KBM-7 (cell line): ENCODE results near the gene C1orf167.
A peak's percentile ranks its signal among the peaks of the same experiment; 100 is the strongest.
"Not testable (repeated sequence)": the region's sequence is repeated elsewhere in the genome, so short reads cannot be mapped to it uniquely, and the experiment has no call there.

ENCODE experiments used
- DNase-seq: peaks from one replicate; pipeline ENCODE4 v3.0.0-alpha.2; 2015
- in situ Hi-C: fragments of 300-500 bp; cut with MboI; formaldehyde crosslinking; loops from 2 replicates; pipeline ENCODE4 v1.14.3; 2020; ENCODE audit warnings: low sequenced_read_pairs, low pct_unique_long_range_greater_than_20kb, mixed read lengths

C1orf167 gene

DNA sequence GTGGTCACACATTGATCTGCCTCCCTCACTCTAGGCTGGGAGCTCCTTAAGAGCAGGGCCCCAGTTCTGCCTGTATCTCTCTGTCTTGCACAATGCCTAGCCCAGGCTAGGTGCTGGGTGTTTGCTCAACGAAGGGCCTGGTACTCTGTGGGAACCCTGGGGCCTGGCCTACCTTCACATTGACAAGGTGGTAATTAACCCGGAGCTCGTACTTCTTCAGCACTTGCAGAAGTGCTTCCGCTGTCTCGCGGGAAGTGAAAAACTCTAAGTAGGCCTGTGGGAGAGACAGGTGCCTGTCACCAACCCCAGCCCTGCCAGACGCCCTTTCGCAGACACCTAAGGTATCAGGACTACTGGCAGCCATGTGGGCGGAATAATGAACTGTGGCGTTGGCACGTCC lies 30.1 kb downstream of the C1orf167 start:
- in situ Hi-C loops = no loop called here
- DNase-seq = no peak

GRCh38 chr1:11793819-11794218 lies 31.8 kb downstream of the C1orf167 start:
- in situ Hi-C loops = no loop called here
- no peak for DNase-seq

DNA sequence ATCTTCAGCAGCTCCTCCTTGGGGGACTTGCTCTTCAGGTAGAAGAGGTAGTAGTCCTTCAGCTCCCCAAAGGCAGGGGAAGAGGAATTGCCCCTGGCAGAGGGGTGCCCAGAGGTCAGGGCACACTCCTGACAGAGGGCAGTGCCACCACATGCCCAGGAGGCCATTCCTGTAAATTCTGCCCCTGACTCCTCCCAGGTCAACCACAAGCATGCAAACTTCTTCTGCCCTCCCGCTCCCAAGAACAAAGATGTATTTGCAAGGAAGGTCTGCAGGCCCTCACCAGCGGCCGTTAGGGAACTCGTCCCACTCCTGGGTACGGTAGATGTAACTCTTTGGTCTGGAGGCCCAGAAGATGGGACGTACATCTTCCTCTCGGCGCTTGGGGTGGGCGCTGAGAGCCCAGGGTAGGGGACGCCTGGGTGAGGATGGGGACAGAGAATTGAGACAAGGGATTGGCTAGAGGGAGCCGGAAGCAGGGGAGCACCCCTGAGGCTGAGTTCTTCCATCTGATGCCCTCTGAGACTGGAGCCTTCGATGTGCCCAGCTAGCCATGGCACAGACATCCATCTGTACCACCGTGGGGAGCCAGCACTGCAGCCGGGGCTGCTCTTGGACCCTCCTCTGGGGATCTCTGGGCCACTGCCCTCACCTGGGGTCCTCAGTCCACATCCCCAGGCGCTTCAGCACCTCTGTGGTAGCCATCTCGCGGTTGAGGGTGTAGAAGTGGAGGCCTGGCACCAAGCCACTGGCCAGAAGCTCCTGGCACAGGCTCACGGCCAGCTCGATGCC lies 32.6 kb downstream of the C1orf167 start:
- no peak for DNase-seq
- in situ Hi-C loops = no loop called here

GRCh38 chr1:11795238-11795890 lies 33.4 kb downstream of the C1orf167 start:
- DNase-seq = no peak
- in situ Hi-C loops = no loop called here

GRCh38 chr1:11796036-11796828 lies 34.2 kb downstream of the C1orf167 start:
- in situ Hi-C loops = no loop called here
- no peak for DNase-seq

DNA sequence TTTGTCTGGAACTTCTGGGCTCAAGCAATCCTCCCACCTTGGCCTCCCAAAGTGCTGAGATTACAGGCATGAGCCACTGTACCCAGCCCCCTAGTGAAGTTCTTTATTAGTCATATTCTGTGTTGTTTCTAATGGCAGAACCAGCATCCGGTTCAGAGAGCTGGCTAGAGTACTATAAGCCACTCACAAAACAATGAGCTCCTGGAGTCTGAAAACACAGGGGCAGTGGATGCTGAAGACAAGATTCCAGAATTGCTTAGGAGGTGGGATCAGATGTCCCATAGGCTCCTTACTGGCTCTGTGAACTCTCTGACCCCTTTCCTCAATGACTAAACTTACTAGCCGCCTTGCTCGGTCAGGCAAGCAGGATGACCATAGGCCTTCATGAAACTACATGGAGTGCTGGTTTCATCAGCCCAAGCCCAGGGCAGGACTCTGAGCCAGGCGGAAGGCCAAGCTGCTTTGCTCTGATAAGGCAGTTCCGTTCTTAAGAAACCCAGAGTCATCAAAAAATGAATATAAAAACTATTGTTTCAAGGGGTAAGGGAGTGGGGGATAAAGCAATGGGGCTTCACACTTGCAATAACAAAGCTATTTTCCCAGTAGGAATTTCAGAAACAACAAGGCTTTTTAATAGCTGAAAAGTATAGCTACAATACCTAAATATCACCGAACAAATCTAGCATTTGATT lies 35.7 kb downstream of the C1orf167 start:
- in situ Hi-C loops = no loop called here
- no peak for DNase-seq

DNA sequence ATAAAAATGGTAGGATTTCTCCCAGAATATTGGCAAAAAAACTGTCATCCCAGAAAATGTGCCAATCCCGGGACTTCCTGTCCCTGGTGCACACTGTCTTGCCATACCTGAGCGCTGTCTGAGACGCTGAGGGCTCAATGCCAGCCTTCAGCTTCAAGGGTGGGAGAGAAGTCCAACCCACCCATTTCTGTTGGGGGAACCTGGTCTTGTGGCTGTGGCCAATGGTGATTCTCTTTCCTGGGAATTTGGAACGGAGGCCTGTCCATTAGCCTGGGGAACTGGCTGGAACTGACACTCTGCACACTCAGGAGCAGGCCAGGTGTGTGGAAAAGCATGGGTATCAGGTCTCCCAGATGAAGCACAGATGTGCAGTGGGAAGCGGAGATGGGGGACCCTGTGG lies 37.1 kb downstream of the C1orf167 start:
- no peak for DNase-seq
- in situ Hi-C loops = no loop called here

GRCh38 chr1:11799896-11800295 lies 37.9 kb downstream of the C1orf167 start:
- DNase-seq = no peak
- in situ Hi-C loops = no loop called here

DNA sequence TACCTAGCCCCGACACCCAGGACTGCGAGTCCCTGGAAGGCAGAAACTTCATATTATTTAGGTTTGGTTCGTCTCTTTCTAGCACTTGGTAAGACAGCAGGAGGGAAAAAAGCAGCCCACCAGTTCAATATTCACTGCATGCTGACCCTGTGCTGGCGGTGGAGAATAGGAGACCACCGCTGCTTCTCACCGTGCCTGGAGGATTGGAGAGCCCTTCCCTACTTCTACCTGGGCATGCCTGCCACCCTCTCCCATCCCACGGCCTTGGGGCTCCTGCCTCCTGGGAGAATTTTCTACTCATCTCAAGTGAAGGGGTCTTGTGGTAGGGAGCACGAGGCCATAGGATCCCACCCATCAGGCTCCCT lies 38.4 kb downstream of the C1orf167 start:
- no peak for DNase-seq
- in situ Hi-C loops = no loop called here

DNA sequence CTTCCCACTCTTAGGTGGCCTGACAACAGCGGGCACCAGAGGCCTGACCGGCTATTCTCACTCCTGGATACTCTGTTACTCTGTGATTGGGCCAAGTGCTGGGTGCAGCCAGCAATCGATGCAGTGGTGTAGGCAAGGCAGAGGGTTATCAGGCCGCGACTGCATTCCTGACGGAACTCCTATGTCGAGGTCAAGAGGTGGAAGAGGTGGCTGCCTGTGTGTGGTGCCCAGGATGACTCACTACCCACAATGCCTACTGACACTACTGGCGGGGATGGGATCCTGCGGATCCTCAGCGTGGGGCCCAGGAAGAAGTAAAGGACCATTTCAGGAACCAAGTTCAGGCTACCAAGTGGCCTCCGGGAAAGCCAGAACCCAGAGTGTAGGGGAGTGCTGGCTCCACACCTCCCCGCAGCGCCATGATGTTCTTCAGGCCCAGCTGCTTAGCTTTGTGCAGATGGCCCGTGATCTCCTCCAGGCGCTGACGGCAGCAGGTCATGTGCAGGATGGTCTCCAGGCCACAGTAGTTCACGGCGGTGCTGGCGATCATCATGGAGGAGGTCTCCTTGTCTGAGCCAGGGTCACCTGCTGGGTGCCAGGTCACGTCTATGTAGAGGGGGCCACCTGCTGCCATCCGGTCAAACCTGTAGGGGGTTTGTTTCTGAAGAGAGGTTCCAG lies 38.9 kb downstream of the C1orf167 start:
- in situ Hi-C loops = no loop called here
- DNase-seq = no peak

GRCh38 chr1:11802616-11802972 lies 40.6 kb downstream of the C1orf167 start:
- DNase-seq = no peak
- in situ Hi-C loops = no loop called here

GRCh38 chr1:11802973-11803885 lies 41.2 kb downstream of the C1orf167 start:
- in situ Hi-C loops = no loop called here
- DNase-seq = peak; percentile 60

DNA sequence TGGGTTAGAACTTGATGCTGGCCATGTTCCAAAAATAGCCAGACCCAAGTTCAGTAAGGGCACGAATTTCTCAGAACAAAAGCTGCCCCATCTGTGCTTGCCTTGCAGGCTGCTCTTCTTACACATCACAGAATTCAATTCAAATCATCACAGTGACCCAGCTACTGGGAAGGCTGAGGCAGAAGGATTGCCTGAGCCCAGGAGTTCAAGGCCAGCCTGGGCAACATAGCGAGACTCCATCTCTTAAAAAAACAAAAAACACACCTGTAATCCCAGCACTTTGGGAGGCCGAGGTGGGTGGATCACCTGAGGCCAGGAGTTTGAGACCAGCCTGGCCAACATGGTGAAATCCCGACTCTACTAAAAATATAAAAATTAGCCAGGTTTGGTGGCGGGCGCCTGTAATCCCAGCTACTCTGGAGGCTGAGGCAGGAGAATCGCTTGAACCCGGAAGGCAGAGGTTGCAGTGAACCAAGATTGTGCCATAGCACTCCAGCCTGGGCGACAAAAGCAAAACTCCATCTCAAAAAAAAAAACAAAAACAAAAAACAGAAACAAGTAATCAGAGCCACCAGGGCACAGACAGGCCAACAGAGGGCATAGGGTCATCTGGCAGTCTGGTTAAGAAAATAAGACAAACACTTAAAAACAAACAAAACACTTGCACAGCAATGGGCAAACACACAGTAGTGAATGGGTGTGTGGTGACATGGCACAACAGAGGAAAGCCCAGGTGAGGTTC lies 42.1 kb downstream of the C1orf167 start:
- DNase-seq, in situ Hi-C loops: not testable (repeated sequence)

- in situ Hi-C loops = no loop called here
- DNase-seq = peak; percentile 31
Measured at GRCh38 chr1:11804666-11805421, 42.9 kb downstream of the C1orf167 start.

GRCh38 chr1:11805422-11806306 lies 43.7 kb downstream of the C1orf167 start, which contains the start of the genes CLCN6 and MTHFR:
CLCN6 (plus strand) TSS chr1:11806191; CDS start chr1:11806263, 72 bp downstream.
MTHFR (minus strand) TSS chr1:11805964; CDS start chr1:11803116, 2,848 bp downstream.
- in situ Hi-C loops = no loop called here

More at GRCh38 chr1:11805422-11806306, 43.7 kb downstream of the C1orf167 start, which contains the start of the genes CLCN6 and MTHFR:
- peak; percentile 99 for DNase-seq
